ENCODE results near the gene HTT. TPM values are rescaled to one million over a fixed set of nuclear protein-coding genes. Genes with fewer than 3 reads are reported as not detected.
"Not testable (repeated sequence)": the region's sequence is repeated elsewhere in the genome, so short reads cannot be mapped to it uniquely, and the experiment has no call there.

Gene HTT
- total RNA-seq, 1 donor = 96.2 TPM

DNA sequence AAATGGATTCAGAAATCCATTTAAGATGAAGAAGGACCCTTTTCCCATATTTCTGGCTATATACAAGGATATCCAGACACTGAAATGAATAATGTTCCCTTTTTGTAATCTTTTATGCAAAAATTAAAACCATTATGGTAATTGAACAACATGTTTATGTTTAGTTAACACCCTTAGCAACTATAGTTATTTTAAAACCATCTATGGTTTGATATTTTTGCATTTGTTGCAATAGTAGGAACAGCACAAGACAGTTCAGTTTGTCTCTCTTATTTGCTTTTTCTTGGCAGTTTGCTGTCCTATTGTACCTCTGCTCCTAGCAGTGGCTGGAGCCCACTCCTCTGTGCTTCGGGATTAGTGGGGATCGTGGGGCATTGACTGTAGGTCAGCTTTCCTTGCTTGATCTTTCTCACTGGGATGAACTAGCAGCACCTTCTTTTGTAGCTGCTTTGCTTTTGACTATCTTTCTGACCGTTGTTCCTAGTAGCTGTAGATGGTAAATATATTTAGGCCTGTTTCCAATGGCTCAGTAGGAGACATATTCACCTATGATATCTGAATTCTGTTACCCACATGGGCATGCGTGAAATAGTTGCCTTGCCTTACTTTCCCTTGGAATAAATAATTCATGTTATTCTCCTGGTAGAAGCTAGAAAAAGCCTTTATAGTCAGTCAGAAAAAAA, 12.8 kb downstream of the HTT start:
- no peaks in the 10 kb centered on the region for H3K9me3 ChIP-seq (ENCODE audit: low read depth, low read length)
- H3K27me3 ChIP-seq (ENCODE audit: insufficient read depth, low read length) = no peaks in the 10 kb centered on the region
- no peak overlapping the region for H3K4me3 ChIP-seq (ENCODE audit: low read length)
- peaks cover 9% of the 10 kb centered on the region for H3K4me1 ChIP-seq (ENCODE audit: insufficient read depth, low read length)

DNA sequence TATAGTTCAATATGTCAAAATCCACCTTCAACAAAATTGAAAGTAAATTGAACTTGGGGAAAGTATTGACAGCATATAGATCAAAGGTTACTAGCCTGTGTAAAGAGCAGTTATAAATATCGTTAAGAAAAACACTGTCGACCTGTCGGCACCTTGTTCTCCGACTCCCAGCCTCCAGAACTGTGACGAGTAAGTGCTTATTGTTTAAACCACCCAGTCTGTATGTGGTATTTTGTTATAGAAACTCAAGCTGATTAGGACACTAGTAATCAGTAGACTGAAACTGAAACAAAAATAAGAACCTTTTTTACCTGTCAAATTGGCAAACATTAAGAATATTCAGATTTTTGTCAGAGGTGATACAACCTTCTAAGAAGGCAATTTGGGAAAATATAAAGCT, 17.0 kb downstream of the HTT start:
- Histone ChIP-seq H3K4me3 (ENCODE audit: low read length) (no peak overlapping the region), H3K4me1 (ENCODE audit: insufficient read depth, low read length) (no peaks in the 10 kb centered on the region), H3K27me3 (ENCODE audit: insufficient read depth, low read length) (no peaks in the 10 kb centered on the region), H3K9me3 (ENCODE audit: low read depth, low read length) (no peaks in the 10 kb centered on the region)

DNA sequence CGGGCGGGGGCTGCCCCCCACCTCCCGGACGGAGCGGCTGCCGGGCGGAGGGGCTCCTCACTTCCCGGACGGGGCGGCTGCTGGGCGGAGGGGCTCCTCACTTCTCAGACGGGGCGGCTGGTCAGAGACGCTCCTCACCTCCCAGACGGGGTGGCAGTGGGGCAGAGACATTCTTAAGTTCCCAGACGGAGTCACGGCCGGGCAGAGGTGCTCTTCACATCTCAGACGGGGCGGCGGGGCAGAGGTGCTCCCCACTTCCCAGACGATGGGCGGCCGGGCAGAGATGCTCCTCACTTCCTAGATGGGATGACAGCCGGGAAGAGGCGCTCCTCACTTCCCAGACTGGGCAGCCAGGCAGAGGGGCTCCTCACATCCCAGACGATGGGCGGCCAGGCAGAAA, 20.2 kb downstream of the HTT start:
- not testable (repeated sequence) for H3K4me3 ChIP-seq (ENCODE audit: low read length); H3K9me3 ChIP-seq (ENCODE audit: low read depth, low read length); H3K4me1 ChIP-seq (ENCODE audit: insufficient read depth, low read length); H3K27me3 ChIP-seq (ENCODE audit: insufficient read depth, low read length)

DNA sequence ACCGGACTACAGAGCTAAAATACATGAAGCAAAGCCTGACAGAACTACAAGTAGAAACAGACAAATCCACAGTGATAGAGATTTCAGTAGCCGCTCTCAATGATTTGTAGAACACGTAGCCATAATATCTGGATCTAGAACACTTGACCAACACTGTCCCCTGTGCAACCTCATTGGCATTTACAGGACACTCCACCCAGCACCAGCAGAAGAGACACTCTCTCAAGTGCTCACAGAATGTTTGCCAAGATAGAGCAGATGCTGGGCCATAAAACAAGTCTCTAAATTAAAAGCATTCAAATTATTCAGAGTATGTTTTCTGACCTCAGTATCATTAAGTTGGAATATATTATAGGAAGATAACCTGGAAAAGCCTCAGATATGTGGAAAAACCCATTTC, 21.7 kb downstream of the HTT start:
- Histone ChIP-seq H3K9me3 (ENCODE audit: low read depth, low read length) (no peaks in the 10 kb centered on the region), H3K4me3 (ENCODE audit: low read length) (no peak overlapping the region), H3K27me3 (ENCODE audit: insufficient read depth, low read length) (no peaks in the 10 kb centered on the region), H3K4me1 (ENCODE audit: insufficient read depth, low read length) (no peaks in the 10 kb centered on the region)

DNA sequence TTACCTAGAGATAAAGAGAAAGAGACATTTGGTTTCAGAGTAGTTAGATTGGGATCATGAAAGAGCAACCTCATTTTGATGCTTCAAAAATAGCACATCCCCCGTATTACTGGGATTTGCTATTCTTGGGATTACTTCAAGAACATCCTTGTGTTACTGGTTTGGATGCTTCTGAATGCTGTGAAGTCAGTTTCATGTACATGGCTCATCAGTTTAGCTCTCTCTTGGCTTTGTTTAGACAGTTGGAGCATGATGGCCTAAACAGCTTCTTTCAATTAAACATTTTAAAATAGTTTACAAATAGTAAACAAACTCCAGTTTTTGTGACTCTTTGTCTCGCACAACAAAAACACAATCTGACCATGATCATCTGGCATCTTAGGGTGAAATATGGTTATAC, 23.9 kb downstream of the HTT start:
- H3K4me3 ChIP-seq (ENCODE audit: low read length) = no peak overlapping the region
- no peaks in the 10 kb centered on the region for H3K9me3 ChIP-seq (ENCODE audit: low read depth, low read length)
- no peaks in the 10 kb centered on the region for H3K27me3 ChIP-seq (ENCODE audit: insufficient read depth, low read length)
- H3K4me1 ChIP-seq (ENCODE audit: insufficient read depth, low read length) = no peaks in the 10 kb centered on the region

DNA sequence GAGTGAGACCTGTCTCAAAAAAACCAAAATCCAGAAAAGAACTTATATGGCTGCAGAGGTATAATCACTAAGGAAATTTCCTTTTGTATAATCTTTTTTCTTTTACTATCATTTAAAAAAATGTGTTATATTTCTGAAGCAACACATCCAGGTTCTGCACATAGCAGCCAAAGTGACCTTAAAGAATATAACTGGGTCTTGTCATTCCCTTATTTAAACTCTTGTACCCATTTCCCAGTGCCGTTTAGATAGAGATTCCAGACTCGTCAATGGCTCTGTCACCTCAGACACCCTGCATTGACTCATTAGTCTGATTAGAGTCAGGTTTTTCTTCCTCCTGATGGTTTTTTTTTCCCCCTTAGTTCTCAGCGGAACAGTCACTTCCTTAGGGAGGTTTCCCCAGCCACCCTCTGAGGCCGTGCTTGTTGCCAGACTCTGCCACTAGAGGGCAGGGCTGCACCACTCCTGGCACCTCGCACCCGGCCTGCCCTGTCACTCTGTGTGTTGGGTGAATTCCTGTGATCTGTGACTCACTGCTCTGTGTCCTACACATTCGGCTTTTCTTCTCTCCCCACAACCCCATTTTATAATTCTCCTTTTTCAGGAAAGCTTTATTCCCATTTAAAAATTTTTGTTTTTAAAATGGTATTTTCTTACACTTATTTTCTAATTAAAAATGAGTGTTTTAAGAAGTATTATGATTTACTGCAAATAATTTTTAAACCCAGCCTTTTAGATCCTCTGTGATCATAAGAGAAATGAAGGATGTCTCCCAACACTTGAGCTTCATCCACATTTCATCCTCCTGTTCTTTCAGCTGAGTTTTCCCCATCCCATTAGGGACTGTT, 32.1 kb downstream of the HTT start:
- Histone ChIP-seq H3K9me3 (ENCODE audit: low read depth, low read length) (no peaks in the 10 kb centered on the region), H3K27me3 (ENCODE audit: insufficient read depth, low read length) (no peaks in the 10 kb centered on the region), H3K4me3 (ENCODE audit: low read length) (no peak overlapping the region), H3K4me1 (ENCODE audit: insufficient read depth, low read length) (peaks cover 5% of the 10 kb centered on the region)

DNA sequence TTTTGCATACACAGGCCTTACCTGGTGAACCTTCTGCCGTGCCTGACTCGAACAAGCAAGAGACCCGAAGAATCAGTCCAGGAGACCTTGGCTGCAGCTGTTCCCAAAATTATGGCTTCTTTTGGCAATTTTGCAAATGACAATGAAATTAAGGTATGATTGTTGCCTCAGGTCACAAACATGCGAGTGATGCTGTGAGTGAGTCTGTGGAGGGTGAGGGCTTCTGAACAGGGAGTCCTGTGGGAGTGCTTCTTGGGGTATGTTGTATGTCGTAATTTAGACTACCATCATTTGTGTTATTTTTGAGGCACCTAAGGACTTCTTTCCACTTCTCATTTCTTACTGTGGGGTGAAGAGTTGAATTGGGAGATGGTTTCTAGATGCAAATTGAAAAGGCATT, 32.8 kb downstream of the HTT start:
- no peaks in the 10 kb centered on the region for H3K27me3 ChIP-seq (ENCODE audit: insufficient read depth, low read length)

GRCh38 chr4:3107691-3108121, 33.2 kb downstream of the HTT start:
- Histone ChIP-seq H3K4me3 (ENCODE audit: low read length) (no peak overlapping the region), H3K27me3 (ENCODE audit: insufficient read depth, low read length) (no peaks in the 10 kb centered on the region), H3K4me1 (ENCODE audit: insufficient read depth, low read length) (peaks cover 5% of the 10 kb centered on the region), H3K9me3 (ENCODE audit: low read depth, low read length) (no peaks in the 10 kb centered on the region)

More for the DNA sequence above, 32.8 kb downstream of the HTT start:
- Histone ChIP-seq H3K4me1 (ENCODE audit: insufficient read depth, low read length) (peaks cover 5% of the 10 kb centered on the region), H3K9me3 (ENCODE audit: low read depth, low read length) (no peaks in the 10 kb centered on the region), H3K4me3 (ENCODE audit: low read length) (no peak overlapping the region)

DNA sequence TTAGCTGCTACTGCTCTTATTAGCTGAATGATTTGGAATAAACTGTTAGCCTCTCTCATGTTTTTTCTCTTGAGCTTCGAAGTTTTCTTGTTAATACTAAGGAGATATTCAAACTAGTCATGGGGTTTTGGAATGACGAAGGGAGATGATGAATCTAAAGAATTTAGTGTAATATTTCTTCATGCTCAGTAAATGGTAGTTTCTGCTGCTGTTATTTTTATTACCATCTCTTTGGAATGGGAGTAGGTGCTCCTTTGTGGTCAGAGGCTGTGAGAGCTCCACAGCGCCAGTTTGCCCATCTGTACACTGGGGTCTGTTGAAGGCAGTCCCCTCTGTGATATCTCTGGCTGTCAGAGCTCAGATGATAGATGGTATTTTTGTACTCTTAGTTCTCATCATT, 33.7 kb downstream of the HTT start:
- peaks cover 5% of the 10 kb centered on the region for H3K4me1 ChIP-seq (ENCODE audit: insufficient read depth, low read length)
- H3K27me3 ChIP-seq (ENCODE audit: insufficient read depth, low read length) = no peaks in the 10 kb centered on the region
- H3K4me3 ChIP-seq (ENCODE audit: low read length) = no peak overlapping the region
- H3K9me3 ChIP-seq (ENCODE audit: low read depth, low read length) = no peaks in the 10 kb centered on the region

DNA sequence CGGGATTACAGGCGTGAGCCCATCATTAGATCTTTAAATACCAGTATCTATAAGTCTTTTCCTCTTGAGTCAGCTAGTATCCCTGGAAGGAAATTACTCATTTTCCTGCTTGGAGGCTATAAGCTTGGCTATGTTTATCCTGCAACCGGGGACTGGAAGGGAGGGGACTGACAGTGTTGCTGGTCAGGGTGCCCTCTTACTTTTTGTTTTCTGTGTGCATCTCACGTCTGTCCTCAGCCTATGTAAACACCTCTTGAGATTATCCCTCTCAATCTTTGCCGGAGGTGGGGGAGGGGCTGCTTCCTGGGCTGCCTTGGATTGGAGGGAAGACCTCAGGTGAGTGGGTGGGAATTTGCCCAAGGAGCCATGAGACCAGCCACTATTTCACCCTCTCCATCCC, 37.0 kb downstream of the HTT start:
- no peak overlapping the region for H3K4me3 ChIP-seq (ENCODE audit: low read length)
- peaks cover 3% of the 10 kb centered on the region for H3K4me1 ChIP-seq (ENCODE audit: insufficient read depth, low read length)
- H3K27me3 ChIP-seq (ENCODE audit: insufficient read depth, low read length) = no peaks in the 10 kb centered on the region
- H3K9me3 ChIP-seq (ENCODE audit: low read depth, low read length) = no peaks in the 10 kb centered on the region

DNA sequence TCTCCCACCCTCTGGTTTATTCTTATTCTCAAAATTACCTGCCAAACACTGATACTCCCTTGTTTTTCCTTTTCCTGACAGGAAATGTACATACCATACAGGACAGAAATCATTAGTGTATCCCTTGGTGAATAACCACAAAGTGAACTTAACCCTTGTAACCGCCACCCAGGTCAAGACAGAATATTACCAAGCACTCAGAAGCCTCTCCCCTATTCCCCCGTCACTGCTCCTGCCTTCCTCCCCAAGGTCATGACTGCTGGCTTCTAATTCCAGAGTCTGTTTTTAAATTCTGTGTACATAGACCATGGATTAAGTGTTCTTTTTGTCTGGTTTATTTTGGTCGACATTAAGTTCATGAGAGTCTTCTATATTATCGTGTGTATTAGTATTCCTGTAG, 37.7 kb downstream of the HTT start:
- Histone ChIP-seq H3K27me3 (ENCODE audit: insufficient read depth, low read length) (no peaks in the 10 kb centered on the region), H3K9me3 (ENCODE audit: low read depth, low read length) (no peaks in the 10 kb centered on the region), H3K4me1 (ENCODE audit: insufficient read depth, low read length) (no peaks in the 10 kb centered on the region), H3K4me3 (ENCODE audit: low read length) (no peak overlapping the region)

DNA sequence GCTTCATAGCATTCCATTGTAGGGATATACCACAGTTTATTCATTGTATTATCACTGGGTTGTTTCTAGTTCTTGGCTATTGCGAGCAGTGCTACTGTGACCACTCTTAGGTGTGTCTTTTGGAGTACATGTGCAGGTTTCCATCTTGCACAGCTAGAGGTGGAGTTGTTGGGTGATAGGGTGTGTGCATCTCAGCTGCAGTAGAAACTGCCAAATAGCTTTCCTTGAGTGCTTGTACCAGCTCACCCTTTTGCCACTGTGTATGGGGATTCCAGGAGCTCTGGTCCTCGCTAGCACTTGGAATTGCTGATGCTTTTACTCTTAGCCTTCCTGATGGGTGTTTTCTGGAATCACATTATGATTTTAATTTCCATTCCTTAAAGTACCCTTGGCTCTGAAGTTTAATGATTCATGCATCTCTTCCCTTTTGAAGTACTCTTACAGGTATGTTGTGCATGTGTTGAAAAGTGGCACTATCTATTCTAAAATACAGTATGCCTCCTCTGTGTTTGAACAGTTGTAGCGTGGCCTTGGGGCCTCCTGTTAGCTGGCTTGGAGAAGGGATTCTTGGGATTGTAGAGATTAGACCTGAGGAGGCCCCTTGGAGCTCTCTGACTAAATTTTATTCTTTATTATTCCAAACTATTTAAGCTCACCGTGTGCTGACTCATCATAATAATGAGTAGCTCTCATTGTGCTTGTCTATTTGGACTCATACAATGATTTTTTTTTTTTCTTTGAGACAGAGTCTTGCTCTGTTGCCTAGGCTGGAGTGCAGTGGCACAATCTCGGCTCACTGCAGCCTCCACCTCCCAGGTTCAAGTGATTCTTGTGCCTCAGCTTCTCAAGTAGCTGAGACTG, 38.4 kb downstream of the HTT start:
- H3K27me3 ChIP-seq (ENCODE audit: insufficient read depth, low read length) = no peaks in the 10 kb centered on the region
- no peak overlapping the region for H3K4me3 ChIP-seq (ENCODE audit: low read length)
- H3K9me3 ChIP-seq (ENCODE audit: low read depth, low read length) = no peaks in the 10 kb centered on the region
- H3K4me1 ChIP-seq (ENCODE audit: insufficient read depth, low read length) = no peaks in the 10 kb centered on the region

DNA sequence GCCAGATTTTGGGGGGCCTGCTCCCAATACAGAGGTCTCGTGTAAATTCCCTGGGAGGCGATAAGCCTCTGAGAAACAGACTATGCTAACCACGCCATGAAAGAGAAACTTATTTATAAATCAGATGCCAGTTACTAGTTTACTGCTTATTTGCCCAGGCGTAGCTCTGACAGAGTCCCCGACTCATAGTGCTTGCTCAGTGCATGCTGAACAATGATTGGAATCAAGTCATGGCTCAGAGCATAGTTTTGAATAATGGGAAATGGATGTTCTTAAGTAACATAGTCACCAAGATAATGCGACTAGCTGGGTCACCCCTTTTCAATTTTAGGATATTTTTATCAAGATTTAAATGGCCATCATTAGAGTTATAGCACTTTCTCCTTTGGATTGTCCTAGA, 39.9 kb downstream of the HTT start:
- no peaks in the 10 kb centered on the region for H3K4me1 ChIP-seq (ENCODE audit: insufficient read depth, low read length)
- no peak overlapping the region for H3K4me3 ChIP-seq (ENCODE audit: low read length)
- no peaks in the 10 kb centered on the region for H3K9me3 ChIP-seq (ENCODE audit: low read depth, low read length)
- H3K27me3 ChIP-seq (ENCODE audit: insufficient read depth, low read length) = no peaks in the 10 kb centered on the region

- Histone ChIP-seq H3K4me1 (ENCODE audit: insufficient read depth, low read length) (no peaks in the 10 kb centered on the region), H3K27me3 (ENCODE audit: insufficient read depth, low read length) (no peaks in the 10 kb centered on the region), H3K9me3 (ENCODE audit: low read depth, low read length) (no peaks in the 10 kb centered on the region), H3K4me3 (ENCODE audit: low read length) (no peak overlapping the region)
These were observed 41.3 kb downstream of the HTT start for GRCh38 chr4:3115637-3116270.

GRCh38 chr4:3116955-3117354, 42.5 kb downstream of the HTT start:
- no peaks in the 10 kb centered on the region for H3K27me3 ChIP-seq (ENCODE audit: insufficient read depth, low read length)
- H3K4me3 ChIP-seq (ENCODE audit: low read length) = no peak overlapping the region
- H3K9me3 ChIP-seq (ENCODE audit: low read depth, low read length) = no peaks in the 10 kb centered on the region

More at GRCh38 chr4:3116955-3117354, 42.5 kb downstream of the HTT start:
- H3K4me1 ChIP-seq (ENCODE audit: insufficient read depth, low read length) = peaks cover 2% of the 10 kb centered on the region

Data from mononuclear cell (primary cell).